Right hindlimb (tissue), 1 donor: ENCODE data around the gene FCN3.

Experiments used
- DNase-seq: peaks from one replicate; pipeline ENCODE4 v3.0.0-alpha.2; 2018

Gene FCN3

DNA sequence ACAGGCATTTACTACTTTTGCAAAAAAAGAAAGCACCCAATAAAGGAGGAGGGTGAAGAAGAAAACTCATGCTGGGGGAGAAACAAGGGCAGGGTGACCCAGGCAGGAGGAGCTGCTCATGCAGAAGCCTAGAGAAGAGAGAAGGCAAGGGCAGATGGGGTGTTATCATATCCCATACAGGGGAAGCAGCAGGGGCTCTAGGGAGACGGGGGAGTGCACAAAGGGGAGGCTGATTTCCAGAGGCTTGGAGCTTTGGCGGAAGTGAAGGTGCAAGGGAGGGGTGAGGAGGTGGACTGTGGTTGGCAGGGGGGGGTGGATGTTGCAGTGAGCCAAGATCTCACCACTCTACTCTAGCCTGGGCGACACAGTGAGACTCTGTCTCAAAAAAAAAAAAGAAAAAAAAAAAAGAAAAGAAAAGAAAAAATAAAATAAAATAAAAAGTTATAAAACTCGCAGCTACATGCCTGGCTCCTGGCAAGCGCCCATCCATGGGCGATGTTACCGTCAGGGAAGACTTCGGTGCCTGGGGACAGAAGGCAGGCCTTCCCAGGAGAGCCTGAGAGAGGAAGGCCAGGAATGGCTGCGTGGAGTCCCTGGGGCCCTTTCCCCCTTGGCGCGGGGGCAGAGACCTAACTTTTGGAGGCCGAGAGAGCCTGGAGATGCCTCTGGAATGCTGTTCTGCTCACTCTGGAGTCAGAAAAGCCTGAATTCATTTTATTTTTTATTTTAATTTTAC, 3.3 kb upstream of the FCN3 start:
- DNase-seq: no peak

DNA sequence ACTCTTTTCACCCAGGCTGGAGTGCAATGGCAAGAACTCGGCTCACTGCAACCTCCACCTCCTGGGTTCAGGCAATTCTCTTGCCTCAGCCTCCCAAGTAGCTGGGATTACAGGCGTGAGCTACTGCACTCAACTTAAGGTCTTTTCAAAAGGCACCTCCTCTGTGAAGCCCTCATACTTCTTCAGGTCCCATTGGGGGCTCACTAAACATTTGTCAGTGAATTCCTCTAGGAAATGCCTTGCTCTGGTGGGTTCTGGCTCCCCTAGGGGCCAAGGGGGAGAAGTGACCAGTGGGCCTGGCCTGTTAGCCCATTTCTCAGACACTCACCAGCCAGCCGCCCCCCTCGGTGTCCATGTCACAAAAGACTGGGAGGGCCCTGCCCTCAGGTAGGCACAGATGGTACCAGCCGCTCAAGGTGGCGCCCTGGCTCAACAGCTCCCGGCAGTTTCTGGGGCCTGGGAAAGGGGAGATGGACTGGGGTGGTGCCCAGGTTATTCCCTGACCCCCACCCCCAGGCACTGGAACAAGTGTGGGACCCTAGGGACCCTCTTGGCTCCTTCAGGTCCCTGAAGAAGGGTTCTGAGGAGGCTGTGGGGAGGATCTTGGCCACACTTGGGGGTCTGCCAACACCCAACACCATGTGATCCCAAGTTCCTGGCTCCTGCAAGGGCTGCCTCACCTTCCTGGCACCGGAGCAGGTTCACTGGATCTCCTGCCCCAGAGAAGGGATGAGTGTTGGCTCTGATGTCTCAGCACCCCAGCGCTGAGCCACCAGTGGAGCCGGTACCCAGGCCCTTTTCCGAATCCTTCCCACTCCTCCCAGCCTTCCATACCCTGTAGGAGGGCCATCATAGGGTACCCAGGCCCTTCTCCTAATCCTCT, 1.6 kb downstream of the FCN3 start:
- DNase-seq: peak; percentile 16

DNA sequence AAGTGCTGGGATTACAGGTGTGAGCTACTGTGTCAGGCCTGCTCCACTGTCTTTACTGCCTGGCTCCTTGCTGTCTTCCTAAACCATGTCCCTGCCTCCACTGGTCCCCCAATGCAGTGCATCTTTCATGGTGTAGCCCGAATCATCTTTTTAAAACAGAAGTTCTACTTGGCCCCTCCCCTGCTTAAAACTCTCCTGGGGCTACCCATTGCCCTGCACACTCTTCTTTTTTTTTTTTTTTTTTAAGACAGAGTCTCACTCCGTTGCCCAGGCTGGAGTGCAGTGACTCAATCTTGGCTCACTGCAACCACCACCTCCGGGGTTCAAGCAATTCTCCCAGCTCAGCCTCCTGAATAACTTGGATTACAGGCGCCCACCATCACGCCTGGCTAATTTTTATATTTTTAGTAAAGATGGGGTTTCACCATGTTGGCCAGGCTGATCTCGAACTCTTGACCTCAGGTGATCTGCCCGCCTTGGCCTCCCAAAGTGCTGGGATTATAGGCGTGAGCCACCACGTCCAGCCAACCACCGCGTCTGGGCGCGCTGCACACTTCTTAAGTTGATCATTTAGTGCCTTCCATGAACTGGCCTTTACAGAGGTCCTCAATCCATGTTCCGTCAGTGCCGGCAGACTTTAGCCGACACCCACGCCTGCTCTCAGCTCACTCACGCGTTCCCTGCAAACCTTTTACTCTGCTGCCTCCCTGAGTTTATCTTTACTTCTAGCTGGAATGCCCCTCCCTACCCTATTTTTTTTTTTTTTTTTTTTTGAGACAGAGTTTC, 2.4 kb downstream of the FCN3 start:
- no peak for DNase-seq

DNA sequence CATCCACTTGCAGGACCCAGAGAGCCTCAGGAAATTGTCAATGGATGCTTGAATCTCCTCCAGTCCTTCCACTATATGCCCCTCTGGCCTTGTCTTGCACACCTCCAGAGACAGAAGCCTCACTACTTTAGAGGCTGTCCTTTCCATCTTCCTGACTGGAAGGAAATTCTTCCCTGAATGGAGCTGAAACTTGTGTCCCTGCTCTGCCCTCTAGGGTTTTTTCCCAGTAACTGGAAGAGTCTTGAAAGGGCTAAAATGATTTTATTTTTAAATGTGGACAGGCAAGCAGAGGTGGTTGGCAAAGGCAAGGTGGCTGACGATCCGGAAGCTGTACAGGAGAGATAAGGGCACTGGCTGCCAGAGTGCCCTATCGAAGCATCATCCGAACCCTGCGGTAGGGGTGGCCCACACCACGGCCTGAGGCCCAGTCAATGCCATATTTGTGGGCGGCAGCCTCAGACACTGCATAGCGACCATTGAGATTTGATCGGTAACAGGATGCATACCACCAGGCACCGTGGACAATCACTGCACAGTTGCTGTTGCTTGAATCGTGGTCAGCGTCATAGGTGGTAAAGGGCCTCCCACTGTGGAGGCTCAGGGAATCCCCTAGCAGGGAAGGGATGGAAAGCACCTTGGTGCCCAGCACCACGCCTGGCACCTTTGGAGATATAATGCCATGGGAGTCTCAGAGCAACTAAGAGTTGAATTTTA, 5.6 kb downstream of the FCN3 start:
- DNase-seq: peak; percentile 13

DNA sequence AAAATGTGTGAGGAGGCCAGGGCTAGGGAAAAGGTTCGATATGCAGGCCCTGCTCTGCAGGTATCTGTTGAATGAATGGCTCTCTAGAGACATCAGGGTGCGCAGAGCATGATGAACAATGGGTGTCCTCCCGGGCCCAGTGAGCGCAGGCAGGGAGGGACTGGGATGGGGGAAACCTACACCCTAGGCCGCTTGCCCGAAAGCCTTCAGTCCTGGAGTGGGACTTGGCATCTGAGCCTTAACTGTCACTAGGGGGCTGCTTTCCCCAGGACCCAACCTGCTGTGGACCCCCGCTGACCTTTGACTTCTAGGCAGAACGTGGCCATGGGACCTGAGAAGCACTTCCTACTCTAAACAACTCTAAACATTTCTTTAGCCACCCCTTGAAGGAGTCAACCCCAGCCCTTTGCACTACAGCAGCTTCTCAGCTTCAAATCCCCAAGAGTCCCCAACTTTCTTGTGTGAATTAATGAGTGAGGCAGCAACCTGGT, 7.4 kb downstream of the FCN3 start:
- DNase-seq: peak; percentile 10

DNA sequence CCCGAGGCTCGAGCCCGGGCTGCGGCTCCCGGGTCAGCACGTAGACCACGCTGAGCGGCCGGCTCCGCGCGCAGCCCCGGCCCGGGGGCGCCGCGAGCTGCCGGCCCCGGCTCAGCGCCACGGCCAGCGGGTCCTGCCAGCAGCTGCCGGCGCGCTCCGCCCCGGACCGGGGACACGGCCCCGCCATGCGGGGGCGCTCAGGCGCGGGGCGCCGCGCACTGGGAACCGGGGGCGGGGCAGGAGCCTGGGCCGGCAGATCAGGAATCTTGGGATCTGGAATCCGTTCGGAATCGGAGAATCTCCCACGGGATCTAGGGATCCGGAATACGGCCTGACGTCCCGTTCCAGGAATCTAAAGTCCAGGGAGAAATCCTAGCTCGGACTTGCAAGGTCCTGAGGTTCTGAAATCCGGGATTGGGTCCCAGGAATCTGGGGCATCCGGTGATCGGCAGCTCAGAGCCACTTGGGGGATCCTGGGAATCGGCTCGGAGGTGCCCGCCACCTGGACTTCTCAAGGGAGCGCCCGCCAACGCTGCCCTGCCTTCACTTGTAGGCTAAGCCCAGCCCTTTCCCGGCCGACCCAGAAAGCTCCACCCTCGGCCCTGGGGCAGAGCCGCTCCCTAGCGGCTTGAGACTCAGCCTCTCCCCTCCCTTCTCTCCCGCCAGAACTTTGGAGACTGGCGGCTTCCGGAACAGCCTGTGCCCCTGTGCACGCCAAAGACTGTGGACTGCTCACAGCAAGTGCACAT, 8.0 kb downstream of the FCN3 start, which contains the start of gene MAP3K6:
TSS of gene MAP3K6 (minus strand) at position 551 of the 749 bp plus-strand sequence. CDS start at position 187, 364 bp downstream.
- peak; percentile 86 for DNase-seq

DNA sequence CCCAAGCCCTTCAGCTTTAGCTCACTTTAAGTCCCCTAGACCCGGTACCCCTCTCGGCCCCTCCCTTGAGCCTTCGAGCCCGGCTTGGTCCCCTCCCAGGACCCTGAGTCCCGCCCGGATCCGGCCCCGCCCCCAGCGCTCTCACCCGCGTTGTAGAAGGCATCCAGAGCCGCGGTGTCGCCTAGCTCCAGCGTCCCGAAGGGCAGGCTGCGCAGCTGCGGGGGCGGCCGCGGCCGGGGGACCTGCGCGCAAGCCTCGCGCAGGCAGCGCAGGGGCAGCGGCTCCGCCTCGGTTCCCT, 8.6 kb downstream of the FCN3 start:
- peak; percentile 89 for DNase-seq

DNA sequence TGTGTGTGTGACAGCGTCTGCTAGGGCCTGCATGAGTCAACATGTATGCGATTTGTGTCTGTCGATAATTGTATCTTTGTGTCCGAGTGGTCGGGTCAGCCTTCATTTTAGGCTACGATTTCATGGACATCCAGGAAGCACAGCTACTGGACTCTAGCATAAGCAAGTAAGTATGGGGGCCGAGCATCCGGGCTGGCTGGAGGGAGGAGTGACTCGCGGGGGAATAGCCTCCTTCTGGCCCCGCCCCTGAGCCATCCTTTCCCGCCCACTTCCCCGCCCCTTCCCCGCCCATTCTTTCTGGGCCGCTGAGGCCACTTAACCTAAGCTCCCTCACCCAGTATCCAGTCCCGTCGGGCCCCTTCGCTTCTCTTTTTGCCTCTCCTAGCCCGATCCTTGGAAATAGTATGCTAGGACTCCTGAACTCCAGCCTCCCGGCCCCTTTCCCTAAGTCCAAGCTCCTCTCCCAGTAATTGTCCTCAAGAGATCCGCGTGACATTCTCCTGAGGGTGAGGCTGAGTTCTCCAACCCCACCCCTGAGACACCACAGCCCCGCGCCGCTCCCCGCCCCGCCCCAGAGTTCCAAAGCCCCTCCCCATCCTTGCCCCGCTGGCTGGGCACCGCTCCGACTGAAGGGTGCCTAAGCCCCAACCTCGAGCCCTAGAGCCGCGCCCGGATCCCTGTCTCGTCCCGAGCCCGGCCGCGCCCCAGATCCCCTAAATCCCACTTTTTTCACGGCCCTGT, 9.1 kb downstream of the FCN3 start:
- peak; percentile 94 for DNase-seq

DNA sequence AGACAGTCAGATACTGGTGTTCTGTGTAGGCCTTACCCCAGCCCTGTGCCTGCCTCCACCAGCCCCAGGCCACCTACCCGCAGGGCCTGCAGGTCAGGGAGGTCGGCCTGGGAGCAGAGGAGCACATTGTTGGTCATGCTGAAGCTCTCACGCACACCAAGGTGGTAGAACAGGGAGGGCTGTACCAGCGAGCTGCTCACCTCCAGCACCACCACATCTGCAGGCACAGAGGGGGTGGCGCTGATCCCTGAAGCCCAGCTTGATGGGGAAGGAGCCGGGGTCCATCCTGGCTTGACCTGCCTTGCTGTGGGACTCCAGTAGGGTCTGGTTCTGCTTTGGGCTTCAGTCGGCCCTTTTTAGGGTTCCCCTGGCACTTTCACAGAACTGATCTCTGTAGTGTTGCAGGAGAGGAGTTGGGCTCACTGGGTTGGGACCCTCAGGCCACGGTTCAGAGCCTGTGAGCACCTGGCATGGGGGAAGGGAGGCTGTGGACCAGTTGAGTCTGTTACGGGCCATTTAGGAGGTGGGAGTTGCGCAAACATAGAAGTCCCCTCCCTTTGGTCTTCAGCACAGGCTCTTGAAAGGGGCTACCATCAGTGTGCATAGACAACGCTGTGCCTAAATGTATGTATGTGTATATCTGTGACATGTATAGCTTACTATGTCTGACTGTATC, 9.8 kb downstream of the FCN3 start:
- DNase-seq: peak; percentile 24

DNA sequence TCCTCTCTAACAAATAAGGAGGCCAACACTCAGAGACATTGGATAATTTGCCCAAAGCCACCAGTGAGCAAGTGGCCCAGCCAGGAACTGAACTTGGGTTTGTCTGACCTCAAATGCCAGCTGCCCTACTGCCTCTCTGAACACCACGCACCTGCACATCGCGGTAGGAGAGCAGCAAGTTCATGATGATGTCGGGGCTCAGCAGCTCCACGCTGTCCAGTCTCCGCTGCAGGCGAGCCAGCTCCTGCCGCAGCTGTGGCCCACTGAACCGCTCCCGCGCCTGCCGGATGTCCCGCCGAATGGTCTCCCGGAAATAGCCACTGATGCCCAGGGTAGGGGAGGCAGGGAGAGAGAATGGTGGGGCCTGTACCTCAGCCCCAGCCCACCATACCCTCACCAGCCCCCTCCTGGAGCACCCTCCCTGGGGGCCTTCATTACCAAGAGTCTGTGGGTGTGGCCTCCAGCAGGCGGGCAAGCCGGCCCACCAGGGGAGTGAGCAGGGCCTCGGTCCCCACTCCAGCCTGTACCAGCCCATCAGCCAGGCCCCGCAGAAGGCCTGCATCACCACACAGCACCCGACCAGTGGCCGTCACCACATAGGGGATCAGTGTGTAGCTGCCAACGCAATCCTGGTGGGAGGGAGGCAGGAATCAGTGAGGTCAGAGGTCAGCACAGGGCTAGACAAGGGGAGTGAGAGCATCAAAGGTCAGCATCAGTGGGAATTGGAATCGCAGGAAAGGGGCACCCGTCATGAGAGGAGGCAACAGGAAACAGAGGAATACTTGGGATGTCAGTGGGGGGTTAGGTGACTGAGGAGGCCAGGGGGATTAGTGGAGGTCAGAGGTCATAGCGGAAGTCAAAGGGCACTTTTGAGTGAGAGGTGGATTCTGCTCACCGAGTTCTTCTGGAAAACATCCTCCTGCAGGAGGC, 10.6 kb downstream of the FCN3 start:
- DNase-seq: peak; percentile 19

DNA sequence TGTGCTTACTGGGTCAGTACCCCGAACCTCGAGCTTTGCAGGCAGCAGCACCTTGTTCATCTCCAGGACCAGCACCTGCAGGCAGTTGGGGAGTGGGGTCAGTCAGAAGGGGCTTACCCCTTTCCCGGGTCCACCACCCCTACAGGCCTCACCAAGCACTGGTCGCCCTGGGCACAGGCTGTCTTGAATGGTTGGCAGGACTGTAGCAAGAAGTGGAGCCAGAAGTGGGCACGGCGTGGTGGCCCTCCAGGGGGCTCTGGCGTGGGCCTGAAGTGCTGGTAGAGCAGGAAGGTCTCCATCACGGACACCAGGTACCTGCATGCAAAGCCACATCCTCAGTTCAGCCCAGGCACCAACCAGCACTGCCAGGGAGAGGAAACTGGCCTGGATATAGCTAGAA, 13.1 kb downstream of the FCN3 start:
- peak; percentile 21 for DNase-seq

DNA sequence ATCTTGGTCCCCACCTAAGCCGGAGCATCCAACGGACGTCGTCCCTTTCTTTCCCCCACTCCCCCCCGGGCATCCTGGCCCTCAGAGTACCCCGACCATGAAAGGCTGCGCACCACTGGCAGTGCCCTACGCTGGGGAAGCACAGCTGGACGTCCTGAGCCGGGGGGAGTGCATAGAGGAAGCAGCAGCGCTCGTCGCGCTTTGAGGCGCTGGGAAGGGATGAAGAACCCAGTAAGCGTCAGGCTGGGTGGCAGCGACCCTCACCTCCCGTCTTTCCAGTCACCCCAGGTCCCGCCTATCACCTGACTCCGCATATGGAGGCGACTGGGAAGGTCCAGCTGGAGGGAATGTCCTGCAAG, 13.6 kb downstream of the FCN3 start:
- no peak for DNase-seq

DNA sequence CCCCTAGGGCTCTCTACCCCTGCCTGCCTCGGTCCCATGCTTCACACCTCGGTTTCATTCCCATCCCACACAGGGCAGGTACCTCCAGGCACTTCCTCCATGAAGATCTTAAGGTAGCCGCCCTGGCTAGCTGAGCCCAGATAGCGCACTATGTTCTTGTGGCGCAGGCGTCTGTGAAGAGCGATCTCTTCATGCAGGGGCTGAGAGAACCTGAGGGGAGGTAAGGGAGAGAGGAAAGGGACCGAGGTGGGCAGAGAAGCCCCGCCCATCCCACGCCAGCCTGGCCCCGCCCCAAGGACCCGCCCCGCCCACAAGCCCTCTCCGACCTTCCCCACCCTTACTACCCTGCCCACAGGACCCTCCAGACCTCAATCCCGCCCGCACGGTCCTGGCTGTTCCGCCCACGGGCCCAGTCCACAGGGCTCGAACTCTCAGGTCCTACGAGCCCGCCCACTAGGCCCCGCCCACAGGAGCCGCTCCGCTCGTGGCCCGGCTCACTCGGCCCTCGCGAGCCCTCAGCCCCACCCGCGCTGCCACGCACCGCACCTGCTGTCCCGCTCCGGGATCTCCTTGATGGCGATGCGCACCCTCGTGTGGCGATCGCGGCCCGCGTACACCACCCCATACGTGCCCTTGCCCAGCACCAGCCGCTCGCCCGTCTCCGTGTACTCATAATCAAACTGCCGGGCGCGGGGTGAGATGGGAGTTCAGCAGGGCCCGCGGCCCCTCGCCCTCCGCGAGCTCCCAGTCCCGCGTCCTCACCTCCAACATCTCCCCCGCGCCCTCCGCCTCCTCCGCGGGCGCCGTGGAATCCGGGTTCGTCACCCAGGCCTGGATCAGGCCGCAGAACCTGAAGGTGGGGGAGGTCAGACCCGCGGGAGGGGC, 14.2 kb downstream of the FCN3 start:
- no peak for DNase-seq

DNA sequence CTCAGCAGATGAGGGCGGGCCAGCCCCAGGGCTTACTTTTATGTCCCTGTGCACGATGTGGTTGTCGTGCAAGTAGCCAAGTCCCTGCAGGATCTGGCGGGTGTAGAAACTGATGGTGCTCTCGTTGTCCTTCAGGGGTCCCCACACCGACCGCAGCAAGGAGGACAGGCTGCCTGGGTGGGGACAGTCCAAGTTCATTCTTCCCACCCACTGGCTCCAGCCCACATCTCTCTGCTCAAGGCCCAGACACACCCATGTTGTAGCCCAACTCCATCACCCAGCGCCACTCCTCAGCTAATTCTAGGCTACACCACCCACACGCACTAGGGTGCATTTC, 14.8 kb downstream of the FCN3 start:
- DNase-seq: no peak

DNA sequence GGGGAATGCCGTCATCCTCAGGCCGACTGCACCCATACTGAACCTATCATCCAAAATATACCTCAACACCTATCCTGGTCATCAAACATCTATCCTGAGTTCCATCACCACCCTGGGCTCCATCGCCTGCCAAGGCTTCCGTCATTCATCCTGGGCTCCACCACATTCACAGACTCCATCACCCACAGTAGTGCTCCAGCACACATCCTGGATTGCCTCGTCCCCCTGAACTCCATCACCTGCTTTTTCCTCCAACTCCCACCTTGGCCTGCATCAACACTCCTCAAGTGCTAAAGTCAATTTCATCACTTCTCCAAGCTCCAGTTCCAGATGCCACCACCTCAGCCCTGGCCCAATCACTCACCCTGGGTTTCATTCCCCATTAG, 15.7 kb downstream of the FCN3 start:
- DNase-seq: no peak

DNA sequence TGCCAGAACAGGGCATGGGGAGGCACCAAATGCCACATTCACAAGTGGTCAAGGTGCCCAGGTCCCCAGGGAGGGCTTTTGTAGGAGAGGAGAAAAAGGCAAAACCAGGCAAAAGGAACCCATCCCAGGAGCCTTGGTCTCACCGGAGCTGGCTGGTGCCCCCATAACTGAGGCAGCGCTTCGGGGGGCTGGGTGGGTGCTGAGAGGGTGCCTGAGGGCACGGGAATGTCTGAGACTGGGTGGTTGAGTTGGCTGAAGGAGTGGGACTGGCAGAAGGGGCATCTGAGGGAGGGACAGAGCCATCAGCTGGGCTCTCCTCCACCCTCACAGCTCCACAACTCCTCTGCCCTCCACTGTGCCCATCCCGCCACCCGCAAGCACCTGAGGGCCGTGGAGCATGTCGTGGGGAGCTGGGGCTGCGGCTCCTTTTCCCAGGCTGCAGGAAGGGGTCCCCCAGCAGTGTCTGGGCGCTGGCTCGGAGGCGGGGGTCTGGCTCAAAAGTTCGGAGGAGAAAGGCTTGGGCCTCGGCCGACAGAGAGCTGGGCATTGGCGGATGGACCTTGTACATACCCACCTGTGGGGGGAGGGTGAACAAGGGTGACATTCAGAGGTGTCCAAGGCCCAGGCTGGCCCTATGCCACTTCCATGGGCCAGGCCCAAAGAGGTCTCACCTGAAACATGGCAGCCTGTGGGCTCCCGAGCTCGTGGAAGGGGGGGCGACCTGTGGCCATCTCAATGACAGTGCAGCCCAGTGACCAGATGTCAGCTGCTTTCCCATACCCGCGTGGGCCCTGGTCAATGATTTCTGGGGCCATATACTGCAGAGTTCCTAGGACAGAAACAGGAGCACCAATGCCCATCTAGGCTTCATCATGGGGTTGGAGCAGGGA, 16.3 kb downstream of the FCN3 start:
- DNase-seq: no peak

DNA sequence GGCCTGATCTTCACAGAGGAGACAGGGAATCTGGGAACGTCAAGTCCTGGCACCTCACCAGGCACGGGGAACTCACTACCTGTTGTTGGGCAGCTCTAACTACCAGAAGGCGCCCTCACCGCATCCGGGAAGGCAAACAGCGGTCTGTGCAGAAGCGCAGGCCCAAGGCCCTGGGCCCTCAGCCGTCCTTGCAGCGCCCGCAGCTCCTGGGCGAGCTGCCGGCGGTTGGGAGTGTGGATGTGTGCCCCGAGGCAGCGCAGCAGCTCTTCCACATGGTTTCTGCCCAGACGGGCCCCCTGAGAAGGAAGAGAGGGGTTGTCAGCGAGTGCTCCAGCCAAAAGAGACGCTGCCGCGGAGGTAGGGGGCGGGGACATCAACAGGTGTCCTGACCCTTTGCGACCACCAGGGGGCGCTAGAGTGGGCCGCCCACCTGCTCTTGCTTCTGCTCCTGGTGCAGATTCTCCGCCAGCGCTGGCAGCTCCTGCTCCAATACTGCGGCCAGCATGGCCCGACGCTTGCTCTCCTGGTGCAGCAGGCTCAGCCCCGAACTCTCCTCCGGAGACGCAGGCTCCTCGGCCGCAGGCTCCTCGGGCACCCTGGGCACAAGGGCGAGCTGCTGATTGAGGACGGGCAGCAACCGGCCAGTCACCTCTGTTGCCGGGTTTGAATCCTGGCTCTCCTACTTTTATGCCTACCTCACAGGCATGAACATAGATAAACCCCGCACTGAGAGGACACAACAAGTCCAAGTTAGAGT, 17.2 kb downstream of the FCN3 start:
- DNase-seq: peak; percentile 86
